ENCODE data around the gene DGAT2. TPM values are rescaled to one million over a fixed set of nuclear protein-coding genes. Genes with fewer than 3 reads are reported as not detected.

DGAT2 gene
- total RNA-seq, 1 donor from 2014 or later: 0.93 TPM

DNA sequence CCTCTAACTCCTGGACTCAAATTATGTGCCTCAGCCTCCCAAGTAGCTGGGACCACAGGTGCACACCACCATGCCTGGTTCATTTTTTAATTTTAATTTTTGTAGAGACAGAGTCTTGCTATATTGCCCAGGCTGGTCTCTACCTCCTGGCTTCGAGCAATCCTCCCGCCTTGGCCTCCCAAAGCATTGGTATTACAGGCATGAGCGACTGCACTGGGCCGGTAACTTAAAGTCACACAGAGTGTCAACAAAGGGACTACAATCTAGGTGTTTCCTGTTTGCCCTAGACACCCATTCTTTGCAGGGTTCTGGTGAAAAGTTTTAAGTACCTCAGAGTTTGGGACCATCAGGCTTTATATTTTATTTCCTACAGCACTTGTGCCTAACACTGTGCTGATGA, 54.8 kb downstream of the DGAT2 start:
- no peaks in the 10 kb centered on the region for H3K36me3 Mint-ChIP-seq (ENCODE audit: low read depth)
- DNase-seq (ENCODE audit: low read depth, low spot score): no peak
- no peaks in the 10 kb centered on the region for H3K9me3 Mint-ChIP-seq
- H3K4me3 Mint-ChIP-seq: no peak overlapping the region
- no peaks in the 10 kb centered on the region for H3K27me3 Mint-ChIP-seq (ENCODE audit: low read depth)
- no peak overlapping the region for H3K27ac Mint-ChIP-seq (ENCODE audit: unreplicated experiment)
- peaks cover 9% of the 10 kb centered on the region for H3K4me1 Mint-ChIP-seq
- TF ChIP-seq, protein P1, sequence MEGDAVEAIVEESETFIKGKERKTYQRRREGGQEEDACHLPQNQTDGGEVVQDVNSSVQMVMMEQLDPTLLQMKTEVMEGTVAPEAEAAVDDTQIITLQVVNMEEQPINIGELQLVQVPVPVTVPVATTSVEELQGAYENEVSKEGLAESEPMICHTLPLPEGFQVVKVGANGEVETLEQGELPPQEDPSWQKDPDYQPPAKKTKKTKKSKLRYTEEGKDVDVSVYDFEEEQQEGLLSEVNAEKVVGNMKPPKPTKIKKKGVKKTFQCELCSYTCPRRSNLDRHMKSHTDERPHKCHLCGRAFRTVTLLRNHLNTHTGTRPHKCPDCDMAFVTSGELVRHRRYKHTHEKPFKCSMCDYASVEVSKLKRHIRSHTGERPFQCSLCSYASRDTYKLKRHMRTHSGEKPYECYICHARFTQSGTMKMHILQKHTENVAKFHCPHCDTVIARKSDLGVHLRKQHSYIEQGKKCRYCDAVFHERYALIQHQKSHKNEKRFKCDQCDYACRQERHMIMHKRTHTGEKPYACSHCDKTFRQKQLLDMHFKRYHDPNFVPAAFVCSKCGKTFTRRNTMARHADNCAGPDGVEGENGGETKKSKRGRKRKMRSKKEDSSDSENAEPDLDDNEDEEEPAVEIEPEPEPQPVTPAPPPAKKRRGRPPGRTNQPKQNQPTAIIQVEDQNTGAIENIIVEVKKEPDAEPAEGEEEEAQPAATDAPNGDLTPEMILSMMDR (conservative IDR thresholded peaks at IDR 0.05): no peak

DNA sequence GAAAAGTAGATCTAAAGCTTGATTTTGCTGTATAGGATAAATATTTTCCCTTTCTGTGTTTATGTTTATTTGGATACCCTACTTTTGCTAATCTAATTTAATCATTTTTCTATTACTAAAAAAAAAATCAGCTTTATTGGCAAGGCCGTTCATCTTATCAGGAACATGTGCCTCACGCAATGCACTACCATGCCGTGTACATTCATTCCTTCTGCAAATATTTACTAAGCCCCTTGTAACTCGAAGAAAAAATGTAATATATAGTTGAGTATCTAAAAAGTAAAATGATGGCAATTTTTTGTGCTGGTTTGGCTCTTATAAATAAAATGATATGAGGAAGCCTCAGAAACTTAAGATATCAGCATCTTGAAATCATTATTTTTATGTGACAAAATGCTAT, 55.4 kb downstream of the DGAT2 start:
- no peaks in the 10 kb centered on the region for H3K36me3 Mint-ChIP-seq (ENCODE audit: low read depth)
- no peak for DNase-seq (ENCODE audit: low read depth, low spot score)
- H3K4me1 Mint-ChIP-seq: peaks cover 9% of the 10 kb centered on the region
- H3K27me3 Mint-ChIP-seq (ENCODE audit: low read depth): no peaks in the 10 kb centered on the region
- TF ChIP-seq, protein P1 (conservative IDR thresholded peaks at IDR 0.05): no peak
- no peak overlapping the region for H3K4me3 Mint-ChIP-seq
- H3K9me3 Mint-ChIP-seq: no peaks in the 10 kb centered on the region
- no peak overlapping the region for H3K27ac Mint-ChIP-seq (ENCODE audit: unreplicated experiment)

DNA sequence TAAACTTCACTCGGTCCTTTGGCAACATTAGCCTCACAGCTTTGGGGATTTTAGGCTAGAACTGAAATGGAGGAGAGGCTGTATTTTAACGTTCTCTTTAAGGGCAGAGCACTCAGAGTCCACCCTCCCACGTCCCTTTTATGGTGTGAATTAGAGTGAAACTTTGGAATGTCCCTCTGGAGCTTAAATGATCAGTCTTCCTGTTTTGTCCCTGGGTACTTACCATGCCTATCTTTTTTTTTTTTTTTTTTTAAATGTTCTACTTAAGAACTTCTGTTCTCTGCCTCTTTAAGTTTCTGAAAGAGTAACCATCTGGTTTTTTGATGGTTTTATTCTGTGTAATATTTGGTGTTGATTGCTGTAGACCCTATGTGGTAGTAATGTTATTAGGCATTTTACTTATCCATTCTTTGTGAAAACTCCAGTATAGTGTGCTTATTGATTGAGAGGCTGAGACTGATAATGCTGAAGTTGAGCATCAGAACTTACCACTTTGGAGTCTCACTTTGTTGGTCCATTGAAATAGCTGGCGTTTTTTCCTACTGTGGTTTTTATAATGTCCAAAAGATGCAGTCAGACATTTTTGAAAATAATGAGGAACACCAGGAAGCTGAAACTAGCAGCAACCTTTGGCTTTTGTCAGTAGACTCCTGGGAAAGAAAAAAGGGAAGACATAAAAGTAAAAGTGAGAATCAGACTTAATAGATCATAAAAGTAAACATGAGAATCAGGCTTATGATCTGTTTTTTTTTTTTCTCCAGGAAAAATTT, 58.1 kb downstream of the DGAT2 start:
- no peaks in the 10 kb centered on the region for H3K36me3 Mint-ChIP-seq (ENCODE audit: low read depth)
- no peaks in the 10 kb centered on the region for H3K9me3 Mint-ChIP-seq
- no peaks in the 10 kb centered on the region for H3K27me3 Mint-ChIP-seq (ENCODE audit: low read depth)
- no peak overlapping the region for H3K27ac Mint-ChIP-seq (ENCODE audit: unreplicated experiment)
- peaks cover 9% of the 10 kb centered on the region for H3K4me1 Mint-ChIP-seq
- H3K4me3 Mint-ChIP-seq: no peak overlapping the region
- DNase-seq (ENCODE audit: low read depth, low spot score): no peak
- TF ChIP-seq, protein P1 (conservative IDR thresholded peaks at IDR 0.05): no peak

GRCh38 chr11:75827562-75827961, 59.0 kb downstream of the DGAT2 start:
- TF ChIP-seq, protein P1 (conservative IDR thresholded peaks at IDR 0.05): no peak
- no peak overlapping the region for H3K4me3 Mint-ChIP-seq
- no peaks in the 10 kb centered on the region for H3K9me3 Mint-ChIP-seq
- DNase-seq (ENCODE audit: low read depth, low spot score): no peak
- peaks cover 12% of the 10 kb centered on the region for H3K4me1 Mint-ChIP-seq
- no peaks in the 10 kb centered on the region for H3K36me3 Mint-ChIP-seq (ENCODE audit: low read depth)
- H3K27ac Mint-ChIP-seq (ENCODE audit: unreplicated experiment): no peak overlapping the region
- no peaks in the 10 kb centered on the region for H3K27me3 Mint-ChIP-seq (ENCODE audit: low read depth)

- no peaks in the 10 kb centered on the region for H3K27me3 Mint-ChIP-seq (ENCODE audit: low read depth)
- H3K4me1 Mint-ChIP-seq: peaks cover 4% of the 10 kb centered on the region
- H3K9me3 Mint-ChIP-seq: no peaks in the 10 kb centered on the region
- no peaks in the 10 kb centered on the region for H3K36me3 Mint-ChIP-seq (ENCODE audit: low read depth)
- DNase-seq (ENCODE audit: low read depth, low spot score): no peak
- TF ChIP-seq, protein P1 (conservative IDR thresholded peaks at IDR 0.05): no peak
- no peak overlapping the region for H3K27ac Mint-ChIP-seq (ENCODE audit: unreplicated experiment)
- no peak overlapping the region for H3K4me3 Mint-ChIP-seq
Observed at GRCh38 chr11:75831915-75832502, 63.4 kb downstream of the DGAT2 start.

Measured in neural crest cell (in vitro differentiated cells).